IPS DF 4.7 (cell line): ENCODE results near the gene DHRS11.

ENCODE experiments used
- DNase-seq: peaks from one replicate; pipeline ENCODE4 v3.0.0-alpha.2; 2013; ENCODE audit warnings: low spot score; ENCODE audit errors: extremely low read depth

Gene DHRS11

GRCh38 chr17:36591434-36592315 is at the start of gene DHRS11:
Gene DHRS11 (plus strand): TSS chr17:36591879. CDS start chr17:36592010, 131 bp downstream.
- no peak for DNase-seq

GRCh38 chr17:36542755-36543154 is 48.9 kb upstream of the DHRS11 start:
- DNase-seq: no peak

GRCh38 chr17:36544044-36544306 is 47.7 kb upstream of the DHRS11 start:
- DNase-seq: no peak

- no peak for DNase-seq
These were observed 47.2 kb upstream of the DHRS11 start, which contains the start of gene GGNBP2 for GRCh38 chr17:36544307-36545076. Gene GGNBP2 (plus strand): TSS chr17:36544919. CDS start chr17:36545725, 806 bp downstream.

- DNase-seq: no peak
These were observed 46.6 kb upstream of the DHRS11 start for GRCh38 chr17:36545077-36545464.

GRCh38 chr17:36545465-36546417 is 45.9 kb upstream of the DHRS11 start:
- no peak for DNase-seq

GRCh38 chr17:36546418-36547093 is 45.1 kb upstream of the DHRS11 start:
- DNase-seq: no peak

- no peak for DNase-seq
These were observed 43.9 kb upstream of the DHRS11 start for GRCh38 chr17:36547776-36548175.

- DNase-seq: no peak
These were observed 40.9 kb upstream of the DHRS11 start for GRCh38 chr17:36550491-36551417.

- DNase-seq: no peak
These were observed 38.2 kb upstream of the DHRS11 start for GRCh38 chr17:36553459-36553858.

- DNase-seq: no peak
These were observed 25.6 kb upstream of the DHRS11 start for GRCh38 chr17:36566081-36566480.

GRCh38 chr17:36575028-36575427 is 16.7 kb upstream of the DHRS11 start:
- DNase-seq: no peak

GRCh38 chr17:36576793-36577192 is 14.9 kb upstream of the DHRS11 start:
- no peak for DNase-seq

GRCh38 chr17:36578671-36579070 is 13.0 kb upstream of the DHRS11 start:
- no peak for DNase-seq

- DNase-seq: no peak
These were observed 7.9 kb upstream of the DHRS11 start for GRCh38 chr17:36583787-36584186.

GRCh38 chr17:36586138-36586537 is 5.5 kb upstream of the DHRS11 start:
- no peak for DNase-seq

GRCh38 chr17:36590082-36590481 is 1.6 kb upstream of the DHRS11 start:
- no peak for DNase-seq

GRCh38 chr17:36592316-36592715 is 637 bp downstream of the DHRS11 start:
- no peak for DNase-seq

GRCh38 chr17:36592716-36593321 is 1.1 kb downstream of the DHRS11 start:
- no peak for DNase-seq
